Omental fat pad (tissue), 4 donors: Measurements from ENCODE around the gene PFDN6. TPM values are rescaled to one million over a fixed set of nuclear protein-coding genes. Genes with fewer than 3 reads are reported as not detected.

Source experiments
- ATAC-seq: fragments of 150-250 bp; one replicate; pipeline ENCODE4 v1.9.1; 2016; ENCODE audit warnings: mild to moderate bottlenecking, moderate library complexity; ENCODE audit not compliant: low FRiP score
- DNase-seq: peaks from one replicate; pipeline ENCODE4 v3.0.0-alpha.2; 2019; ENCODE audit warnings: low spot score
- total RNA-seq, 4 donors: library from RNA; depleted of rRNA; stranded (reverse); fragments of >200 nt; gene quantifications; one replicate each; pipeline ENCODE4 v1.1.0, GENCODE V29; 2016
- TF ChIP-seq, protein P1 (sequence below), 3 donors: fragments of 450-650 bp; IDR thresholded peaks; one replicate each; pipeline ENCODE4 v1.5.1; 2016 to 2017; ENCODE audit warnings: antibody characterized with exemption in 3 of 3, mild to moderate bottlenecking in 3 of 3, moderate library complexity in 2 of 3

PFDN6 gene
- total RNA-seq, 4 donors from 2014 or later = 16.0 to 30.8 (median 23.1) TPM

- TF ChIP-seq, protein P1, sequence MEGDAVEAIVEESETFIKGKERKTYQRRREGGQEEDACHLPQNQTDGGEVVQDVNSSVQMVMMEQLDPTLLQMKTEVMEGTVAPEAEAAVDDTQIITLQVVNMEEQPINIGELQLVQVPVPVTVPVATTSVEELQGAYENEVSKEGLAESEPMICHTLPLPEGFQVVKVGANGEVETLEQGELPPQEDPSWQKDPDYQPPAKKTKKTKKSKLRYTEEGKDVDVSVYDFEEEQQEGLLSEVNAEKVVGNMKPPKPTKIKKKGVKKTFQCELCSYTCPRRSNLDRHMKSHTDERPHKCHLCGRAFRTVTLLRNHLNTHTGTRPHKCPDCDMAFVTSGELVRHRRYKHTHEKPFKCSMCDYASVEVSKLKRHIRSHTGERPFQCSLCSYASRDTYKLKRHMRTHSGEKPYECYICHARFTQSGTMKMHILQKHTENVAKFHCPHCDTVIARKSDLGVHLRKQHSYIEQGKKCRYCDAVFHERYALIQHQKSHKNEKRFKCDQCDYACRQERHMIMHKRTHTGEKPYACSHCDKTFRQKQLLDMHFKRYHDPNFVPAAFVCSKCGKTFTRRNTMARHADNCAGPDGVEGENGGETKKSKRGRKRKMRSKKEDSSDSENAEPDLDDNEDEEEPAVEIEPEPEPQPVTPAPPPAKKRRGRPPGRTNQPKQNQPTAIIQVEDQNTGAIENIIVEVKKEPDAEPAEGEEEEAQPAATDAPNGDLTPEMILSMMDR (IDR thresholded peaks at IDR 0.05) = no peak
- DNase-seq (no peak), ATAC-seq (peak; percentile 11)
These were observed 8.1 kb downstream of the PFDN6 start for GRCh38 chr6:33297406-33297955.

- ATAC-seq = peak; percentile 63
- TF ChIP-seq, protein P1 (IDR thresholded peaks at IDR 0.05) = no peak
- peak; percentile 50 for DNase-seq
These were observed 8.8 kb downstream of the PFDN6 start for GRCh38 chr6:33297956-33298772.

GRCh38 chr6:33298773-33299236 is 9.4 kb downstream of the PFDN6 start, which contains the start of gene RGL2:
RGL2 (minus strand) TSS chr6:33298942; CDS start chr6:33298610, 332 bp downstream.
- TF ChIP-seq, protein P1 (IDR thresholded peaks at IDR 0.05) = no peak
- no peak for DNase-seq
- peak; percentile 33 for ATAC-seq

GRCh38 chr6:33299237-33299944 is 10.0 kb downstream of the PFDN6 start:
- TF ChIP-seq, protein P1 (IDR thresholded peaks at IDR 0.05) = peak in 1 of 3 donors; percentile 46

GRCh38 chr6:33301877-33302276 is 12.5 kb downstream of the PFDN6 start:
- TF ChIP-seq, protein P1 (IDR thresholded peaks at IDR 0.05) = no peak
- DNase-seq = no peak
- ATAC-seq = no peak

More at GRCh38 chr6:33299237-33299944, 10.0 kb downstream of the PFDN6 start:
- ATAC-seq (peak; percentile 69), DNase-seq (peak; percentile 72)

GRCh38 chr6:33304216-33304615 is 14.8 kb downstream of the PFDN6 start:
- ATAC-seq (no peak), DNase-seq (no peak)
- TF ChIP-seq, protein P1 (IDR thresholded peaks at IDR 0.05) = no peak
